ENCODE results near the gene TSPAN18. TPM values are rescaled to one million over a fixed set of nuclear protein-coding genes. Genes with fewer than 3 reads are reported as not detected.

Gene TSPAN18
- total RNA-seq, 1 donor from 2014 or later = 25.7 TPM

DNA sequence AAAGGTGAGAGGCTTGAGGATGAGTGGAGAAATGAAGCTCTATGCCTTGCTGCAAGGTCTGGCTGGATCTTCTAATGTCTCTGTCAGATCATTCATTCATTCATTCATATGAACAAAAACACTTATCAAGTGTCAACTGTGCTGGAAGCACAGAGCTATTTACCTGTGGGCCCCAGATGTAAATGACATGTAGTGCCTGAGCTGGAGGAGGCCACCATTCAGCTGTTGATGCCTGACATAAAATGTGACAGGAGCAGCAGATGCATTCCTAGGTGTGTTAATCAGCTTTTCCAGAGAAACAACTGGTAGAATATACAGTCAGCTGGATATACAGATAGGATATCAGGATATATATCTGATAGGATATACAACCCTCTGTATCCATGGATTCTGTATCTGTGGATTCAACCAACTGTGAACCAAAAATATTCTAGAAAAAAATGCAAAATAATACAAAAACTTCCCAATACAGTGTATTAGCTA, 44.5 kb downstream of the TSPAN18 start:
- H3K27me3 Mint-ChIP-seq = no peaks in the 10 kb centered on the region
- no peak for DNase-seq (ENCODE audit: low spot score, unreplicated experiment)
- TF ChIP-seq, protein P1, sequence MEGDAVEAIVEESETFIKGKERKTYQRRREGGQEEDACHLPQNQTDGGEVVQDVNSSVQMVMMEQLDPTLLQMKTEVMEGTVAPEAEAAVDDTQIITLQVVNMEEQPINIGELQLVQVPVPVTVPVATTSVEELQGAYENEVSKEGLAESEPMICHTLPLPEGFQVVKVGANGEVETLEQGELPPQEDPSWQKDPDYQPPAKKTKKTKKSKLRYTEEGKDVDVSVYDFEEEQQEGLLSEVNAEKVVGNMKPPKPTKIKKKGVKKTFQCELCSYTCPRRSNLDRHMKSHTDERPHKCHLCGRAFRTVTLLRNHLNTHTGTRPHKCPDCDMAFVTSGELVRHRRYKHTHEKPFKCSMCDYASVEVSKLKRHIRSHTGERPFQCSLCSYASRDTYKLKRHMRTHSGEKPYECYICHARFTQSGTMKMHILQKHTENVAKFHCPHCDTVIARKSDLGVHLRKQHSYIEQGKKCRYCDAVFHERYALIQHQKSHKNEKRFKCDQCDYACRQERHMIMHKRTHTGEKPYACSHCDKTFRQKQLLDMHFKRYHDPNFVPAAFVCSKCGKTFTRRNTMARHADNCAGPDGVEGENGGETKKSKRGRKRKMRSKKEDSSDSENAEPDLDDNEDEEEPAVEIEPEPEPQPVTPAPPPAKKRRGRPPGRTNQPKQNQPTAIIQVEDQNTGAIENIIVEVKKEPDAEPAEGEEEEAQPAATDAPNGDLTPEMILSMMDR (IDR thresholded peaks at IDR 0.05; ENCODE audit: unreplicated experiment) = no peak
- no peak overlapping the region for H3K27ac Mint-ChIP-seq
- peaks cover 12% of the 10 kb centered on the region for H3K4me1 Mint-ChIP-seq (ENCODE audit: low read depth)
- H3K9me3 Mint-ChIP-seq (ENCODE audit: low read depth) = peaks cover 9% of the 10 kb centered on the region
- H3K36me3 Mint-ChIP-seq (ENCODE audit: insufficient read depth) = peaks cover 13% of the 10 kb centered on the region
- no peak overlapping the region for H3K4me3 Mint-ChIP-seq (ENCODE audit: low read depth)

GRCh38 chr11:44771841-44772240, 45.1 kb downstream of the TSPAN18 start:
- no peak overlapping the region for H3K27ac Mint-ChIP-seq
- no peak for DNase-seq (ENCODE audit: low spot score, unreplicated experiment)
- H3K27me3 Mint-ChIP-seq = no peaks in the 10 kb centered on the region
- H3K9me3 Mint-ChIP-seq (ENCODE audit: low read depth) = peaks cover 9% of the 10 kb centered on the region
- TF ChIP-seq, protein P1 (IDR thresholded peaks at IDR 0.05; ENCODE audit: unreplicated experiment) = no peak
- H3K4me1 Mint-ChIP-seq (ENCODE audit: low read depth) = peaks cover 12% of the 10 kb centered on the region
- H3K36me3 Mint-ChIP-seq (ENCODE audit: insufficient read depth) = peaks cover 11% of the 10 kb centered on the region
- no peak overlapping the region for H3K4me3 Mint-ChIP-seq (ENCODE audit: low read depth)

DNA sequence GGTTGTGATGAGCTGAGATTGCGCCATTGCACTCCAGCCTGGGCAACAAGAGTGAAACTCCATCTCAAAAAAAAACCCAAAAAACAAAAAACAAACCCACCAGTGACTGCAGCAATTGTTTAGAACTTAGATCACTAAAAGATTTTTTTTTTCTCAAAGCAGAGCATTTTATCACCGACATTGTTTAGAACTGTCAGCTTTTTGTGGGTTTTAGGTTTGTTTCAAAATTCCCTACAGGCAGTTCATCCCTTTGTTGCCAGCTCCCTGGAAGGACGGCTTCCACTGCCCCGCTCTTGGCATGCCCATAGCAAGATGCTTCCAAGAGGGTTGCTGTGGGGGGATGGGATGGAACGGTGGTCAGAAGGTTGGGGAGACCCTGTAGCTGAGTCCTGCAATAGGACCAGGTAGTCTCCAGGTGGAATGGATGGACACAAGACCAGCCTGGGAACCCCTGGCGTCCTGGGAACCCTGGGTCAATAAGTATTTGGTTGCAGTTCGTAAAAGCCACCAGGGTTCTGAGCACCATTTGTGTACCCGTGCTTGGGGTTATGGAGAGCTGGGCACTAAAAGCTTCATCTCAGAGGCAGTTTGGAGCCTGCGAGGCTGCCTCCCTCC, 46.7 kb downstream of the TSPAN18 start:
- H3K9me3 Mint-ChIP-seq (ENCODE audit: low read depth) = peaks cover 2% of the 10 kb centered on the region

GRCh38 chr11:44774108-44774507, 47.3 kb downstream of the TSPAN18 start:
- Mint-ChIP-seq H3K36me3 (ENCODE audit: insufficient read depth) (peaks cover 2% of the 10 kb centered on the region), H3K27me3 (no peaks in the 10 kb centered on the region), H3K27ac (no peak overlapping the region), H3K4me3 (ENCODE audit: low read depth) (no peak overlapping the region), H3K4me1 (ENCODE audit: low read depth) (peaks cover 12% of the 10 kb centered on the region), H3K9me3 (ENCODE audit: low read depth) (no peaks in the 10 kb centered on the region)
- no peak for DNase-seq (ENCODE audit: low spot score, unreplicated experiment)
- TF ChIP-seq, protein P1 (IDR thresholded peaks at IDR 0.05; ENCODE audit: unreplicated experiment) = no peak

More for the DNA sequence above, 46.7 kb downstream of the TSPAN18 start:
- H3K27me3 Mint-ChIP-seq = no peaks in the 10 kb centered on the region
- no peak overlapping the region for H3K27ac Mint-ChIP-seq
- H3K4me3 Mint-ChIP-seq (ENCODE audit: low read depth) = no peak overlapping the region
- TF ChIP-seq, protein P1 (IDR thresholded peaks at IDR 0.05; ENCODE audit: unreplicated experiment) = no peak
- DNase-seq (ENCODE audit: low spot score, unreplicated experiment) = no peak
- H3K4me1 Mint-ChIP-seq (ENCODE audit: low read depth) = peaks cover 12% of the 10 kb centered on the region
- H3K36me3 Mint-ChIP-seq (ENCODE audit: insufficient read depth) = peaks cover 3% of the 10 kb centered on the region

DNA sequence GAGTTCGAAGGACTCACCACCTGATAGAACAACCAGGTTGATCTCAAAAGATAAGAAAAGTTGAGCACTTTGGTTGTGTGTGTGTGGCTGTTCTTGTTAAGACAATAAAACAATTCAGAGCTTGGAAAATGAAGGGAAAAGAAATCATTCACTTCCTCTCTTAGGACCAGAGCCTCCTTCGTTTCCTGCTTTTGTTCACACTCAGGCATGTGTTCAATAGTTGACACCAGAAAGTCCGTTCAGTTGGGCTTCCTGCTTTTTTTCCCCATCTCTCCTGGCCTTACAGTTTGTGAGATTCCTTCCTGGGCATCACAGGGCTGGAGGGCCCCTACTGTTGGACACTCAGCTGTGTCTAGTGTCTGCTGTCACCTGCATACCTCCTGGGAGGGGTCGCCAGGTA, 48.0 kb downstream of the TSPAN18 start:
- no peak for DNase-seq (ENCODE audit: low spot score, unreplicated experiment)
- H3K4me1 Mint-ChIP-seq (ENCODE audit: low read depth) = peaks cover 8% of the 10 kb centered on the region
- H3K27me3 Mint-ChIP-seq = no peaks in the 10 kb centered on the region
- no peaks in the 10 kb centered on the region for H3K36me3 Mint-ChIP-seq (ENCODE audit: insufficient read depth)
- no peak overlapping the region for H3K27ac Mint-ChIP-seq
- H3K4me3 Mint-ChIP-seq (ENCODE audit: low read depth) = no peak overlapping the region
- no peaks in the 10 kb centered on the region for H3K9me3 Mint-ChIP-seq (ENCODE audit: low read depth)
- TF ChIP-seq, protein P1 (IDR thresholded peaks at IDR 0.05; ENCODE audit: unreplicated experiment) = no peak
